NCI-H1092 (cell line): ENCODE data around the gene MAGI3.

Experiments
- DNase-seq: peaks from one replicate; lab custom pipeline; 2025; lab: John Stamatoyannopoulos, UW

The MAGI3 gene

DNA sequence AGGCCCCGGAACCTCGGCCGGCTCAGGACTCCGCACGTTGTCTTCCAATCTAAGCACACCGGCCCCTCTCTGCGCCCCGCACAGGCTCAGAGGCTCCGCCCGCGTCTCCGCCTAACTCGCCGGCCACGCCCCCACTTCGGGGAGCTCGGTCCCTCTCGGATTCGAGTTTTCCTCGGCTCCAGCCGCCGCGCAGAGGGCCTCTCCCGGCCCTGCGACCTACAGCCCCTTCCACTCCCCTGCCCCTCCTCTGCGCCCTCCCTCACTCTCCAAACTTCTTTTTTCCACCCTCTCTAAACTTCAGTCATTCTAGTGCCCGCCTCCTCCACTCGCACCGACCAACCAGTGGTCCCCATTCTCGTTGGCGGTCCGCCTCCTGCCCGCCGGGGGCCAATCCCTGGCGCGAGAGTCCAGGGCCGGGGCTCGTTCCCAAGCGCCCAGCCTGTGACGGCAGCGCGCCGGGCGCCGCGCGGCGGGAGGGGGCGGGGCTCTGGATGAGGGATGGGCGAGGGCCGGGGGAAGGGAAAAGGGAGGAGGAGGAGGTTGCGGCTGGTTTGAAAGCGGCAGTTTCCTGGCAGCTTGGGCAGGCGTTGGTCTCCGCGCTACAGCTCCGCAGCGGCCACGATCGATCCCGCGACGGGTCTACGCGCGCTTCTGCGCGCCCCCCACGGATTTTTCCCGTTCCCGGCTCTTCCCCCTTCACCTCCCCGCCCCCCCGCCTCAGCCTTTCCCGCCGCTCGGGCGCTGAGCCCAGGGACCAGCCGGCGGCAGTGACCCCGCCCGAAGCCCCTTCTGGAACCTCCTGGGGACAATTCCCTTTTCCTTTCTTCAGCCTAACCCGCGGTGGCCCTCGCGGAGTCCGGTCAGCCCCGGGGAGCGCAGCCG lies at the start of gene MAGI3:
MAGI3 (plus strand) TSS at position 563 of the 882 bp plus-strand sequence. CDS start 519 bp downstream, outside the sequence.
- peak; percentile 92 for DNase-seq

DNA sequence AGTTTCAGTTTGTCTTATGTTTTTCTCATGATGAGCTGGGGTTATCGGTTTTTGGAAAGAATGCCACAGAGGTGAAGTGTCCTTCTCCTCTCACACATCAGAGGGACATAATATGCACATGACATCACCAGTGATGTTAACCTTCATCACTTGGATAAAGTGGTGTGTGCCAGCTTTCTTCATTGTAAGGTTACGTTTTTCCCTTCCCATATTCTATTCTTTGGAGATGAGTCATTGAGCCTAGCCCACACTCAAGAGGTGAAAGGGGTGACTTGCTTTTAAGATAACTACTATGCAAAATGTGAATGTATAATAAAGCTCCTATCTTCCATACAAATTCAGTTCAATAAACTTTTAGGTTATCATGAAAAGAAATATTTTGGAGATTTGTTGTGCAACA lies 36.7 kb upstream of the MAGI3 start:
- no peak for DNase-seq

DNA sequence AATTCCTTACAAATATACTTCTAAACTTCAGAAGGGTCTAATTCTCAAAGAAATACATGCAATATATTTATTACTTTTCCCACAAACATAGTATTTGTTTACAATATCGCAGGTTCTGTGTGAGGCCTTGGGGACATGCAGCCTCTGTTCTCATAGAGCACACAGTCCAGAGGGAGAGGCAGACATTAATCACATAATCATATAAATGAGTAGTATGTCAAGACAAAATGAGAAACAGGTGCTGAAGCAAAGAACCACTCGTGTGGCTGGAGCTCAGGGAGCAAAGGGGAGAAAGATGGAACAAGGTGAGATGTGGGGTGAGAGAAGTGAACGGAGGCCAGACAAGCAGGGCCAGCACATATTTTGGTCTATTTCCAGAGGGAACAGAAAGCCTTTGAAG lies 26.4 kb upstream of the MAGI3 start:
- no peak for DNase-seq

DNA sequence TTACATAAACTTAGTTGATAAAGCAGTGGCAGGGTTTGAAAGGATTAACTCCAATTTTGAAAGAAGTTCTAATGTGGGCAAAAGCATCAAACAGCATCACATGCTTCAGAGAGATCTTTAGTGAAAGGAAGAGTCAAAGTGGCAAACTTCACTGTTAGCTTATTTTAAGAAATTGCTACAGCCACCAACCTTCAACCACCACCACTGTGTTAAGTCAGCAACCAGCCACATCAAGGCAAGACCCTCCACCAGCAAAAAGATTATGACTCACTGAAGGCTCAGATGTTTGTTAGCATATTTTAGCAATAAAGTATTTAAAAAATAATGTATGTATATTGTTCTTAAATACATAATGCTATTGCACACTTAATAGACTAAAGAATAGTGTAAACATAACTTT lies 21.3 kb upstream of the MAGI3 start:
- no peak for DNase-seq

DNA sequence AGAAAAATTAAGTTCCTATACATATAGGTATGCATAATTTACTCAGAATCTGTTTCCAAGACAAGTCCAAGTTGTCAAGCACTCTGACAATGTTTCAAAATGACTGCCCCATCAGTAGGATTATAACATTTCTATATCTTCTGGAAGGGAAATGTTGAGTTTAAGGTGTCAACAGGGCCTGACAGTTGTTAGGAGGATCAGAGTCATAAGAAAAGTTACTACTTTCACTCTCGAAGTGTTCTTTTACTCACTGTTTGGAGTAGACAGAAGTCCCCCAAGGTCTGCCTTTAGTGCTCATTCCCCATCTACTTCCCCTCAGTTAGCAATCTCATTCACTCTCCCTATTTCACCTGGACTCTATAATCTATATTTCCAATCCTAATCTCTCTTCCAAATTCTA lies 20.6 kb upstream of the MAGI3 start:
- no peak for DNase-seq

DNA sequence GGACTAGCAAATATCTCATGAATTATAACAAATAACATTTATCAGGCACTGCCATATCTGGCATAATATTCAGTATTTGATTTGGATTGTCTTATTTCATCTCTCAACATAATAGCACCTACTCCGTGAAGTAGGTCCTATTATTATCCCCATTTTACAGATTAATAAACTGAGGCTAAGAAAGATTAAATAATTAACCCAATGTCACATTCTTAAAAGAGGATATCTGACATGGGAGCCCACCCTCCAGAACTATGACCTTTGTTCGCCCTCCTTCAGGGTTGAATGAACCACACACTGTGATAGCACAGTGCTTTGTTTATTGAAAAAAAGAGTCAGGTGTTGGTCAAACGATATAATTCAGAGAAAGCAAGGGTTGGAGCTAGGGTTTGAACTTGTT lies 19.4 kb upstream of the MAGI3 start:
- no peak for DNase-seq

DNA sequence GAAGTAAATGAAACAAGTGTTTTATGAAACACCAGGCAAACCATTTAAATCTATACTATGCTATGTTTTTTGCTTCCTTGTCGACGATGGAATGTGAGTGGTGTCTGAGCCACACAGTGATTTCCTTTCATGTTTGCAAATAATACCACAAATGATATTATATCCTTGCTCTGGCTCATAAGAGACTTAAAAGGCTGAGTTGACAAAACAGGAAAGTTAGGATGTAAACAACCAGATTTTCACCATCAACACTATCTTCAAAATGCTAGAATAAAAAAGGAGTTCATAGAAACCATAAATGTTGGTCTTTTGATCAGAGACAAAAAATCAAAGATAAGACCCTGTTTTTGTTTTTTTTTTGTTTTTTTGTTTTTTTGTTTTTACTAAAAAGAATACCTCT lies 17.8 kb upstream of the MAGI3 start:
- DNase-seq, result no peak

DNA sequence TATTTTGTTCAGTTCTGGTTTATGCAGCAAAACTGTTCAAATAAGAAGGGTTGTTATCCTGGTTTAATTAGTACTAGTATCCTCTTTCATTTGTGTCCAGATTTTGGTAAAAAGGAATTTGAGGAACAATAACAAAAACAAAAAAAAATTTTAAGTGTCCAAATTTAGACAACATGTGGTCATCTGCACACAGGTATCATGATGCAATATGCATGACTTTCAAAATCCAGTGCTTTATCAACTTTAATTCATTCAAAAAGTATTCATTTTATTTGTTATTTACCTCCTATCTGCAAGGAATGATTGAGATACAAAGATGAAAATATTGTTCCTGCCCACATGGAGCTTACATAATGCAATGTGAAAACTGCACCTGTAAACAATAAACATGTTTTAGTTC lies 16.7 kb upstream of the MAGI3 start:
- no peak for DNase-seq

DNA sequence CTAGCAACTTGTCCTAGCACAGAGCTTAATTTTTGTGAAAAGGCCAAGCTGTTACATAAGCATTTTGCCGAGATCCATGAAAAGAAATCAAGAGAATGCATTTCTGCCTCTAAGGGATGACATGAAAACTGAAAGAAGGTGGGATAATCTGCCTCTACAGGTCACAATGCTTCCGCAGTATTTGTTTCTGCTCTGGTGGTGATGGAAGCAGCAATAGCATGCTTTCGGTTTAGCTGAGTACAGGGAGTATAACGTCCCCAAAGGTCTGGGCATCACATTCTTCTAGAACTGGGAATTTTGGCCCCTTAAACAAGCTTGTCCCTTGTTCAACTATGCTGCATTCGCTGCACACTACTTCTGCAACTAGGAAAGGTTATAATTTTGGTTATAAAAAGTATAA lies 14.4 kb upstream of the MAGI3 start:
- DNase-seq, result no peak

DNA sequence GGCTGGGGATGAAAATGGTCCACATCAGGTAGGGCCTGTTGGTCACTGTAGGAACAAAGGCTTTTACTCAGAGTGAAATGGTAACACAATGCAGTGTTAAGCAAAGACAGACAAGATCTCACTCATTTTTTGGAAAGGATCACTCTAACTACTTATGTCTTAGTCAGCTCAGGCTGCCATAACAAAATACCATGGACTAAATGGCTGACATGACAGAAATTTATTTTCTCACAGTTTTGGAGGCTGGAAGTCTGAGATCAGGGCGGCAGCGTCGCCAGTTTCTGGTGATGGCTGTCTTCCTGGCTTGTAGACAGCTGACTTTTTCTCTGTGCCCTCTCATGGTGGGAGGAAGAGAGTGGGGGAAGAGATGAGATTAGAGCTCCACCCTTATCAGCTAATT lies 10.2 kb upstream of the MAGI3 start:
- no peak for DNase-seq

DNA sequence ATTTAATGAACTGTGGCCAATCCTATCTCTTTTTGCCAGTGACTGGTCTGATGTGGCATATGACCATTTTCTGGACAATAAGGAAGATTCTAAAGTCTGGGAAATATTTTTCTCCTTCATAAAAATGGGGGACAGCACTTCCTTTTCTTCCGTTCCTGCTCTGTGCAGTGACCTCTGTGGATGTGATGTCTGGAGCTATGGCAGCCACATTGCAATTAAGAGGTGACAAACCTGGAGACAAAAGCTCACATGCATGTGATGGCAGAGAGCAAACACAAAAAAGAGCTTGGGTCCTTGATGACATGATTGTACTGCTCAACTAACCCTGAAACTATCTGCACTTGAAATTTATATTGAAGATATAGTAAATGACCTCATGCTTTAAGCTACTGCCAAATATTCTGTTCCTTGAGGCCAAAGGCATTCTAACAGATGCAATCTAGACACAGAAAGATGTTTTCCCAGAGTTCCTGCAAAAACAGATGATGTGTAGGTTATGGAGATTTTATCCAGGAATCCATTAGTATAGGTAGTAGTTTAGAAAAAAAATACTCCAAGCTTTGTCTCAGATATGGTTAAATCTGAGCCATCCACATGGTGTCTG lies 2.2 kb upstream of the MAGI3 start:
- no peak for DNase-seq

DNA sequence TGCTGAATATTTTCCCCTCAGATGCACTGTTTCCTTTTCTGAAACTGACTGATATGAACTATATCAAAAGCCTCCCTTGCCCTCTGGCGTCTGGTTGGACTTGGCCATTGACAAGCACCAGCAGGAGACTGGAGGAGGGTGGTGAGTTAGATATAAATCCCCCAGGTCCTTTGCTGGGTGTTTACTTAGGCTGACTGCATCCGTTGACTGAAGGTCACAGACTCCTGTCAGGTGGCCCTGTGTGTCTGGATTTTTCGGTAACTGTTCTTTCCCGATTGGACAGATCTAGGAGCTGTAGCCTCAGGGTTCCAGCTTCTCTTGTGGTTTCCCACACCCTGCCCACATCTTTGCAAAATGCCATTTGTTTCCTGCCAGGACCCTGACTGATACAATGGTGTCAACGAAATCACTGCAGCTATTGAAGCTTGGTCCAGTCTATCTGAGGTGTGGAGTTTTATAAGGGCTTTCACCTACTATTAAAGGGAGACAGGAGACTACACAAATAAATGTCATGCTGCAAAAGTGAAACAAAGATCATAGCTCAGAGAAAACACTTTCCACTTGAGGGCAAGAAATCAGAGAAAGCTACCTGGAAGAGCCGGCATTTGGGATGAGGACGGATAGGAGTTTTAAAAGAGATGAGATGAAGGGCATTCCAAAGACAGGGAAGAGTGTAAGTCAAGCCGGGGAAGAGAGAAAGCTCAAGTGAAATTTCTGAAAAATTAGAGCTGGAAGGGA lies 1.5 kb upstream of the MAGI3 start:
- DNase-seq, result no peak

DNA sequence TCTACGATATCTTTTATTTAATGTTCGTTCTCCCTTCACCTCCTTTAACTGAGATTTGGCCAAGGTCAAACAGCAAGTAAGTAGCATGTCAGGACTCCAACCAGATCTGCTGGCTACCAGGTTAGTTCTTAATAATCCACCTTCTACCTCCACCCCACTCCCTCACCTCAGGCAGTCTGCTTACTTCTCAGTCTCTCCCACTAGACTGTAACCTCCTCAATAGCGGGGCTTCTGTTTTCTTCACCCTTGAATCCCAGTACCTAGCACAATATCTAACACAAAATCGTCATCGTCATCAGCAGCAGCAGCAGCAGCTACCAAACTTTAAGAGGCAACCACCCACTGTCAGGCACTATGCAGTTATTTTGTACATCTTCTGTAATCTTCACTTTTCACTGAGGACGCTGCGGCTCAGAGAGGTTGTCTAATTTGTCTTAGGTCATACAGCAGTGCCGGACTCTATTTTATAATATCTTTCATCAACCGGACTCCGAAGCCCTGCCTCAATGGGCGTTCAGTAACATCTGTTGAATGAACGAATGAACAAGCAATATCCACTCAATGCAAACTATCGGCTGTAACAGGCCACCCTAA lies 859 bp upstream of the MAGI3 start:
- DNase-seq, result no peak

DNA sequence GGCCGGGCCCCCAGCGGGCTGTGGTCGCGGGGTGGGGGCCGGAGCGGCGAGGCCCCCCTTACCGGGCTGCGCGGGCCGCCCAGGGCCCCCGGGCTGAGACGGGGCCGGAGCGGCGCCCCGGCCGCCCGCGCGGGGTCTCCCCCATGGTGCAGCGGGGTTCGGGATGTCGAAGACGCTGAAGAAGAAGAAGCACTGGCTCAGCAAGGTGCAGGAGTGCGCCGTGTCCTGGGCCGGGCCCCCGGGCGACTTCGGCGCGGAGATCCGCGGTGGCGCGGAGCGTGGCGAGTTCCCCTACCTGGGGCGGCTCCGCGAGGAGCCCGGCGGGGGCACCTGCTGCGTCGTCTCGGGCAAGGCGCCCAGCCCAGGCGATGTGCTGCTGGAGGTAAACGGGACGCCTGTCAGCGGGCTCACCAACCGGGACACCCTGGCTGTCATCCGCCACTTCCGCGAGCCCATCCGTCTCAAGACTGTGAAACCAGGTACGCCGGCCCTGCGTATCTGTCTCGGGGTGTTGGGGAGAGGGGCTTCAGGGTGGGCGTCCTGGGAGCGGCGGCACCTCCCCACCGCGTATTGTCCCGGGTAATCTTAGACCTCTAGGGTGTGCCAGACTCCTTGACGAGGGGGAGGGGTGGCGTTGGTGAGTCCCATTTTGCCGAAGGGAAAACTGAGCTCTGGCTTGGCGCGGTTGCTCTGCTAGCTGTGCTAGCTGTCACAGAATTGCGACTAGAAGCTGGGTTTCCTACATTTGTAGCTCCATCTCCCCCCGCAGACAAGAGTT lies 745 bp downstream of the MAGI3 start:
- no peak for DNase-seq

DNA sequence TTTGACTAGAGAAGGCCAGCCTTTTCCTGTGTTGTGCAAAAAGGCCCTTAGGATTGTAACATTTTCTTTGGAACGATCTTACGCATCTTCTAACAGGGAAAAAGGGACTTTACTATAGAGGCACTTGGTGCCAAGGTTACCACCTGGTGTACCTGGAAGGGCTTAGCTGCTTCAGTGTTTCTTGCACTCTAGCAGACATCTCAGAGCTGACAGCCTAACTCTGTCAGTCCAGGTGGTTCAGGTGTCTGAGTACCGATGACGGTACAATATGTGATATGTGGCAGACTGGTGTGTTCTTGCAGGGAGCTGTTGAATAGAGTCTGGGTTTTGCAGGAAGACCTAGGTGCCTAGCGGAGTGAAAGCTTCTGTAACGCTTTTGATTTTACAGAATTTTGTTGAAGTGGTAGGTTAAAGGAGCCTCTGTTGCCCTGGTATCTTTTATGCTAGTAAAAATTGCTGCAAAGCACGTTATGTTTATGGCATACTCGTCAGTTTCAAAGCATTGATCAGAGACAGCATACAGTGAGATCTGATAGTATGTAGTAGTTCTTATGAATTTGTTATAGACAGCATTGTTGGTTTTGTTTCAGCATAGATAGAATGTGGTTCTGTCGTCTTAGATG lies 1.4 kb downstream of the MAGI3 start:
- no peak for DNase-seq

DNA sequence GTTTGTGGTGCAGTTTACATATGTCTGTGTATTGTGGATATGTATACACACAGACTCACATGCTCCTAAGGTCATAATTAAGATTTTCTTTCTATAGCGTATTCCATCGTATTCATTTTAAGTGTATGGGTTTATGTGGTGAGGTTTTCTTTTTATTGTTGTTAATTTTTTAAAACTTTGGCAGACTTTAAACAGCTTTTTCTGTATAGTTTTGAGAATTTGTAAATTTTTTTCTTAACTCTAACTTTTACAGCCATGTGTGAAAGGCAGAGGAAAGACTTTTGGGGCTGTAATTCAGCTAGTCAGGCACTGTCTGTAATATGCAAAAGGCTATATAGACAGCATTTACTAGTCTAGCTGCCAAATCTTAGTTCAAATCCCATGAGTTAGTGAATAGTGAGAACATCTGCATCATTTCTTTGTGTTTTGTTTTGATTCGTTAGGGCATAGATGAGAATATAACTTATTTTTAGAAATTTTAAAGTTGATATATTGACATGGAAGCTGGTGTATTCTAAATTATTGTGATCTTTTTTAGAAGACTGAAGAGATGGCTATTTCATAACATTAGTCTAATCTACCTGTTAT lies 2.3 kb downstream of the MAGI3 start:
- no peak for DNase-seq

DNA sequence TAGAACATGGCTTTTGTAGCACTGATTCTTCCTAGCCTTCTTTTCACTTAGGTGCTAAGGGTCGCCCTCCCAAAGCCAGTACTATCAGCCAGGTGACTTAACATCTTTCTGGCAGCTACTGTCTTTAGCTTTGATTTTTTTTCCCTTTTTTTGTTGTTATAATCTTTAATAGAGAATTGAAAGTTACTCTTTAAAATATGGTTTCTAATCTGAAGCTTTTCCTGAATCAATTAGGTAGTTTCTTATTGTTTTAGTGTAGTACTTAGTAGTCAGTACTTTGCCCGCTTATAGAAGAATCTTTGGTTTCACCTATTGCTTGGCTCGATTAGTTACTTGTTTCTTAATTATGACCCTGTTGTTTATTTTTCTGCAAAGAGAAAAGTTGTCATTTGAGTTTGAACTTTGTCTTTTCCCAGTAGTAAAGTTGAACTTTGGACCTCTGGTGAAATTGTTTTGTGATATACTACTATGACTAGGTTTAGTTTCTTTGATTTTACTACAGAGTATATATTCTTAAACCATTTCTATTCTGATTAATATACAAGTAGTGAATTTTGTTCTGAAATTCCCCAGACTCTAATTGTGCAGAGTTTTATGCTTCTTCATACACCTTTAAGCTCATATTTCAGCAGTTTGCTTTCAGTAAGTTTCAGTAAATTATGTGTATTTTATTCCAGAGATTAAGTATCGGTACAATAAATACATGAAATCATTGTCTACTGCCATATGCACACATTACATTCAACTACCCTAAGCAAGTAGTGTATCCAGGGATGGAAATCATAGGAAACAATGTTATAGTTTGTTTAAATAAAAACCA lies 3.9 kb downstream of the MAGI3 start:
- no peak for DNase-seq

DNA sequence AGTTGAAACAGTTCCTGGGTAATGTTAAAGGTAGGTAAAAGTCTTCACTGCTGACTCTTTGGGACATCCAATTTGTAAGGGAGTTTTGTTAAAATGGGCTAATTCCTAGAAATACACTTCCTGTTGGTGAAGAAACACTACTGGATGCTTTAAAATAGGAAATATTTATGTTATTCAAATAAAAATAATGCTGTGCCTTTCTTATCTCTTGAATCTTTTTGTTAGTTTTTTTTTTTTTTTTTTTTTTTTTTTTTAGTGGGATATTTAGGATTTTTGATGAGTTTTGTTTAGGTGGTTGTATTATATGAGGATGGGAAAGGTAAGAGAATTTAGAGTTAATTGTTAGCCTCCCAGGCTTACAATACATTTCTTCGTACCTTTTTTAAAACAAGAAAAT lies 4.5 kb downstream of the MAGI3 start:
- no peak for DNase-seq

DNA sequence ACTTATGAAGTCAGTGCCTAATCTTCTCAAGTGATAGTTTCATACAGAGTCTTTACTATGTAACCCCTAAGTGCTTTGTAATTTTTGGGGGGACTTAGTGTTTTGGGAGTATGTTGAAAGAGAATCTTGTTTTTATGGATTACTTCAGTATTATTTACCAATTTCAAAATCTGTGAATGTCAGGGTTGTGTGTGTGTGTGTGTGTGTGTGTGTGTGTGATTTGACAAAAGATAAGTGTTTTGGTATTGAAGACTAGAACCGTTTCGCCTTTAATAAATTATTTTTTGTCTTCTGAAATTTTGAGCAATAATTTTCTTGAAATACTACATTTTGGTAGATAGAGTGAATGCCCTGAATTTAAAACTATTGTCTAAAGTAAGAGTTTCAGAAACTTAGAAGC lies 5.8 kb downstream of the MAGI3 start:
- DNase-seq, result no peak

DNA sequence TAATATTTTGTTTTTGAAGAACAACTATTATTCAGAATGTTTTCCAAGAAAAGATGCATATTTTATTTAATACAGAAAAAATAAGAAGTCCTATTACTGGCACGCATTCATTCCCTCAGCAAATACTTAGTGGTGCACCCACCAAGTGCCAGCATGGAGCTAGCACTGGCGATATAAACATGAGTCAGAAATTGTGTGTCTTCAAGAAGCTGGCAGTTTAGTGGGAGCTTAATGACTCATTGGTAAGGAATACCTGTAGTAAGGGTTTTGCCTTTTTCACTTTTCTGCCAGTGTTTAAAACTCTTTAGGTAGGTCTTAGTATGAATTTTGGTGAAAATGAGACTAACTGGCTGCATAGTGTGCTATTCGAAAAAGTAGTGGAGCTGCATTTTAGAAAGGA lies 6.3 kb downstream of the MAGI3 start:
- DNase-seq, result no peak
